Esophagus muscularis mucosa (tissue), 4 donors: ENCODE data around the gene NAV2. TPM values are rescaled to one million over a fixed set of nuclear protein-coding genes. Genes with fewer than 3 reads are reported as not detected.

Experiments used
- DNase-seq: peaks from one replicate; pipeline ENCODE4 v3.0.0-alpha.2; 2017; ENCODE audit errors: extremely low spot score
- H3K27ac ChIP-seq, 4 donors: fragments of 200-600 bp; sonication (generic); replicated peaks in 1 of 4; 1 replicate in 3 of 4; 2 replicates in 1 of 4; pipeline ENCODE4 v1.5.1; 2016 to 2019; ENCODE audit warnings: mild to moderate bottlenecking in 1 of 4
- H3K27me3 ChIP-seq, 4 donors: fragments of 200-600 bp; sonication (generic); one replicate each; pipeline versions ENCODE4 v1.5.1 to v1.6.0; 2016 to 2019
- H3K36me3 ChIP-seq, 4 donors: fragments of 200-600 bp; sonication (generic); one replicate each; pipeline ENCODE4 v1.5.1; 2016 to 2019
- H3K4me1 ChIP-seq, 4 donors: fragments of 200-600 bp; sonication (generic); one replicate each; pipeline ENCODE4 v1.5.1; 2016 to 2019
- H3K4me3 ChIP-seq, 4 donors: fragments of 200-600 bp; sonication (generic); 1 replicate in 2 of 4; 2 replicates in 2 of 4; pipeline ENCODE4 v1.5.1; 2016 to 2019; ENCODE audit warnings: mild to moderate bottlenecking in 4 of 4, moderate library complexity in 1 of 4
- H3K9me3 ChIP-seq, 4 donors: fragments of 200-600 bp; sonication (generic); 1 replicate in 3 of 4; 2 replicates in 1 of 4; pipeline ENCODE4 v1.5.1; 2016 to 2019
- EP300 ChIP-seq: sonication (generic); formaldehyde crosslinking; IDR thresholded peaks from one replicate; pipeline ENCODE4 v1.6.1; 2017; ENCODE audit warnings: antibody characterized with exemption
- POLR2A ChIP-seq: fragments of 450-650 bp; IDR thresholded peaks from one replicate; pipeline ENCODE4 v1.6.1; 2017; ENCODE audit warnings: antibody characterized with exemption, moderate library complexity, mild to moderate bottlenecking, low read depth
- POLR2AphosphoS5 ChIP-seq, 2 donors: sonication (generic); formaldehyde crosslinking; IDR thresholded peaks; one replicate each; pipeline ENCODE4 v1.6.1; 2017; ENCODE audit warnings: antibody characterized with exemption in 2 of 2
- WGBS: methylation state at CpG from one replicate; pipeline ENCODE4 v1.1.5; 2018; 5-methylcytosine and 5-hydroxymethylcytosine counted together
- intact Hi-C: fragments of 100-400 bp; cut with DNase I; formaldehyde crosslinking; loops from one replicate; pipeline ENCODE4 v1.15.1; 2023
- total RNA-seq, 4 donors: library from RNA; depleted of rRNA; stranded (reverse); fragments of >200 nt; gene quantifications; one replicate each; pipeline versions ENCODE4 v1.1.0 to v1.2.1, GENCODE V29; 2016
- TF ChIP-seq, protein P1 (sequence below), 3 experiments: fragments of 200-600 bp in 2 of 3; fragments of 450-650 bp in 1 of 3; sonication (generic) in 2 of 3; IDR thresholded peaks; one replicate each; pipeline ENCODE4 v1.5.1; 2017 to 2019; ENCODE audit warnings: antibody characterized with exemption in 3 of 3, mild to moderate bottlenecking in 2 of 3, moderate library complexity in 1 of 3

NAV2 gene
- total RNA-seq, 4 donors from 2014 or later: 21.9 to 57.0 (median 37.5) TPM

DNA sequence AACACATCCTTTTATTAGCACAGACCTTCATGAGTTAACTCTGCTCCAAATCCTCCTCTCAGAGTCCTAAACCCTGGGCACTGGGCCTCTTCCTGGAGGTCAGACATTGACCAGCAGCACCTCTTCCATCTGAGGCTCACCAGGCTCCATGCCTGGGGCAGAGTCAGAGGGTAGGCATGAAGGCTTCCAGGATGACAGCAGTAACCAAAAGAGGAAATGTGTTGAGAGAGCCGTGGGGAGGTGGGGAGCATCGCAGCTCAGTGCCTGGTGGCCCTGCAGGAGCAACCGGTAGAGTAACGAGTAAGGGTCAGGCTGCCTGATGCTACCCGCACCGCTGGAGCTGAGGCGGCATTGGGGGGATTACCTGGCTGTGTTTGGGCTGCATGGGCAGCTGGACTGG, 9.4 kb upstream of the NAV2 start:
- peaks cover 6 to 65% (median 50%) of the 10 kb centered on the region in 4 donors for H3K4me1 ChIP-seq
- H3K36me3 ChIP-seq: no peaks in the 10 kb centered on the region
- H3K27me3 ChIP-seq: no peaks in the 10 kb centered on the region
- DNase-seq: no peak
- peak overlapping the region; percentile 16 to 63 (median 54) for H3K27ac ChIP-seq
- 67% methylated on average over 7 of the region's 7 CpGs for WGBS
- intact Hi-C loops: no loop called here
- no peak for TF ChIP-seq EP300
- peak; percentile 39 to 45 for TF ChIP-seq POLR2AphosphoS5 (IDR thresholded peaks at IDR 0.05)
- no peaks in the 10 kb centered on the region for H3K9me3 ChIP-seq
- H3K4me3 ChIP-seq: no peak overlapping the region

DNA sequence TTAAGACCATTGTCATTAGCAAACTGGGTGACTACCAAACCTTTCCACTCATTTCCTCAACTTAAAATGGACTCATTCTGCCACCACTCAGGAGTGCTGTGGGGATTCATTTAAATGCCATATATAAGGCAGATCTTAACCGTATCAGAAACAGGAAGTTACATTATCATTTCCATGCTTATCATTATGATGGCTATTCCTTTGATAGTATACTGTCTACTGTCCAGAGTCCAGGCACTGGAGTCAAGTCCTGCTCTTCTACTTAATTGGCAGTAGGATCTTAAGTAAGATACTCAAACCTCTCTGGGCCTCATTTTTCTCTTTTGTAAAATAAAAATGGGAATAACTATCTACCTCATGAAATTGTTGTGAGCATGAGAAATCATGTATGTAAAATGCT, 8.4 kb upstream of the NAV2 start:
- Histone ChIP-seq H3K9me3 (no peaks in the 10 kb centered on the region), H3K4me1 (peaks cover 0 to 55% (median 41%) of the 10 kb centered on the region in 4 donors), H3K4me3 (no peak overlapping the region), H3K36me3 (no peaks in the 10 kb centered on the region), H3K27ac (peak overlapping the region in 2 of 4 donors; percentile 53 to 63), H3K27me3 (no peaks in the 10 kb centered on the region)
- TF ChIP-seq POLR2A: no peak
- TF ChIP-seq POLR2AphosphoS5 (IDR thresholded peaks at IDR 0.05): no peak
- TF ChIP-seq, protein P1, sequence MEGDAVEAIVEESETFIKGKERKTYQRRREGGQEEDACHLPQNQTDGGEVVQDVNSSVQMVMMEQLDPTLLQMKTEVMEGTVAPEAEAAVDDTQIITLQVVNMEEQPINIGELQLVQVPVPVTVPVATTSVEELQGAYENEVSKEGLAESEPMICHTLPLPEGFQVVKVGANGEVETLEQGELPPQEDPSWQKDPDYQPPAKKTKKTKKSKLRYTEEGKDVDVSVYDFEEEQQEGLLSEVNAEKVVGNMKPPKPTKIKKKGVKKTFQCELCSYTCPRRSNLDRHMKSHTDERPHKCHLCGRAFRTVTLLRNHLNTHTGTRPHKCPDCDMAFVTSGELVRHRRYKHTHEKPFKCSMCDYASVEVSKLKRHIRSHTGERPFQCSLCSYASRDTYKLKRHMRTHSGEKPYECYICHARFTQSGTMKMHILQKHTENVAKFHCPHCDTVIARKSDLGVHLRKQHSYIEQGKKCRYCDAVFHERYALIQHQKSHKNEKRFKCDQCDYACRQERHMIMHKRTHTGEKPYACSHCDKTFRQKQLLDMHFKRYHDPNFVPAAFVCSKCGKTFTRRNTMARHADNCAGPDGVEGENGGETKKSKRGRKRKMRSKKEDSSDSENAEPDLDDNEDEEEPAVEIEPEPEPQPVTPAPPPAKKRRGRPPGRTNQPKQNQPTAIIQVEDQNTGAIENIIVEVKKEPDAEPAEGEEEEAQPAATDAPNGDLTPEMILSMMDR (IDR thresholded peaks at IDR 0.05): no peak
- TF ChIP-seq EP300: no peak
- DNase-seq: no peak
- 60% methylated on average over 1 of the region's 1 CpG for WGBS
- intact Hi-C loops: no loop called here

DNA sequence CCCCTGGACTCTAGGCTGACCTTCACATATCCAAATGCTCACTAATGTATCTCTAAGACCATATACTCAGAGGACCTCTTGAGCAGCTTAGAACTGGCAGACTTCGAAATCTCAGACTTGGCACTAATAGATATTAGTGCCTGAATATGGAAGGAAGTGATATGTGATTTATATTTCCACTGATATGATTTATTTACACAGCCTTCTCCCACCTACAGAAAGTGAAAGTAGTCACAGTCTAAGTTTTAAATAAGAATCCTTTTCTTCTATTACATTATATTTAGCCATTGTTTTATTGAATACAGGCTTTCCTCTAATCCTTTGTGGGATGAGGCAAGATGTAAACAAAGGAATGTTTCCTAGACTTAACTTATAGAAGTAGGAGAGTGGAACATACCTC, 6.7 kb upstream of the NAV2 start:
- H3K27me3 ChIP-seq: no peaks in the 10 kb centered on the region
- H3K27ac ChIP-seq: peak overlapping the region; percentile 8 to 61 (median 46)
- intact Hi-C loops: no loop called here
- 20% methylated on average over 1 of the region's 1 CpG for WGBS
- TF ChIP-seq POLR2A (no peak), EP300 (no peak), POLR2AphosphoS5 (IDR thresholded peaks at IDR 0.05) (no peak)
- TF ChIP-seq, protein P1 (IDR thresholded peaks at IDR 0.05): no peak
- peaks cover 0 to 52% (median 45%) of the 10 kb centered on the region in 4 donors for H3K4me1 ChIP-seq
- no peak overlapping the region for H3K4me3 ChIP-seq
- no peaks in the 10 kb centered on the region for H3K9me3 ChIP-seq
- H3K36me3 ChIP-seq: no peaks in the 10 kb centered on the region
- no peak for DNase-seq

DNA sequence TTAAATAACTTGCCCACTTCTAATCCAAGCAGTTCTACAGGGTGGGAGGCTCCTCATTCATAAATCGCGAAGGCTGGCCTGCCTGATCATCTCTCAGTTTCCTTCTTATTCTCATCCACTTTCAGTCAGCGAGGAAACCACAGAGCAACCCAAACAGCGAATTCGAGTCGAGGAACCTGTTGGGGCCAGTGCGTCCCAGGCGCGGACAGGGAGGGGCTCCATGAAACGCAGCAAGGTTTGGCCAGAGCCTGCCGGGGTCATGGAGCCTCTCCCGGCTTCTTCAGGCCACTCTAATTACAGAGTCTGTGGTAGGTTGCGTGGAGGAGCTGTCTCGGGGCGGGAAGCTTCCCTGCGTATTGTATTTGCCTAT, 741 bp upstream of the NAV2 start:
- H3K4me1 ChIP-seq: peaks cover 31 to 62% (median 54%) of the 10 kb centered on the region in 4 donors
- intact Hi-C loops: loop anchor here (5.0 kb wide), 1 partner anchor 35 kb away; no protein-coding TSS in a partner anchor
- H3K27ac ChIP-seq: peak overlapping the region; percentile 92 to 97 (median 96)
- H3K4me3 ChIP-seq: peak overlapping the region; percentile 76 to 88 (median 79)
- no peak for DNase-seq
- TF ChIP-seq, protein P1 (IDR thresholded peaks at IDR 0.05): no peak
- no peak for TF ChIP-seq POLR2AphosphoS5 (IDR thresholded peaks at IDR 0.05)
- no peak for TF ChIP-seq POLR2A
- TF ChIP-seq EP300: no peak
- WGBS: 4% methylated on average over 14 of the region's 16 CpGs
- no peaks in the 10 kb centered on the region for H3K9me3 ChIP-seq
- H3K27me3 ChIP-seq: no peaks in the 10 kb centered on the region
- H3K36me3 ChIP-seq: no peaks in the 10 kb centered on the region

DNA sequence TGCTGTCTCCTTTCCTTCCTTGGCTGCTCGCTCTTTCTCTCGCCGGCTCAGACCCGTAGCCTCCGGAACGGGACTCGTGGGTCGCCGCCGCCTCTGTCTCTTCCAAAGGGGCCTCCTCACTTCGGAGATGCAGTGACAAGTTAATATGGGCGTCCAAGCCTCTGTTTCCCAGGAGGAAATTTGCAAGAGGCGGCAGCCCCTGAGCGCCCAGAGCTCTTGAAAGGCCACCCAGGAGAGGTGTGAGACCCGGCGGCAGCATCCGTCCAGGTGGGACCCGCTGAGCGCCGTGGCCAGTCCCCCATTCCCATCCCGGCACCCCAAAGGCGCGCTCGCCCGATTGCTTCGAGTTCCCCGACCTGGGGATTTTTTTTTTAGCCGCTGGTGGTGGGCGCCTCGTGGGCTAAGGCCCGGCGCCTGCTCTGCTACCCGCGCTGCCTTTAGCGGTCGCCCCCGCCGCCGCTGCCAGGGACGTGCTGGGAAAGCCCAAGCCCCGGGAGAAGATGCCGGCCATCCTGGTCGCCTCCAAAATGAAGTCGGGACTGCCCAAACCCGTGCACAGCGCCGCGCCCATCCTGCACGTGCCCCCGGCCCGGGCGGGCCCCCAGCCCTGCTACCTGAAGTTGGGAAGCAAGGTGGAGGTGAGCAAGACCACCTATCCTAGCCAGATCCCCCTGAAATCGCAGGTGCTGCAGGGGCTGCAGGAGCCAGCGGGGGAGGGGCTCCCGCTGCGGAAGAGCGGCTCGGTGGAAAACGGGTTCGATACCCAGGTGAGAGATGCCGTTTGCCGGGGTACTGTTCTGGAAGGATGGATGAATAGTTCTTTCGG, 772 bp downstream of the NAV2 start:
- 1% methylated on average over 59 of the region's 63 CpGs for WGBS
- intact Hi-C loops: loop anchor here (5.0 kb wide), 1 partner anchor 36 kb away; no protein-coding TSS in a partner anchor

More for the DNA sequence above, 772 bp downstream of the NAV2 start:
- Histone ChIP-seq H3K27ac (peak overlapping the region; percentile 92 to 97 (median 96)), H3K4me3 (peak overlapping the region; percentile 76 to 88 (median 79)), H3K36me3 (no peaks in the 10 kb centered on the region), H3K4me1 (peaks cover 46 to 77% (median 68%) of the 10 kb centered on the region in 4 donors), H3K9me3 (no peaks in the 10 kb centered on the region), H3K27me3 (no peaks in the 10 kb centered on the region)
- no peak for TF ChIP-seq POLR2A
- no peak for TF ChIP-seq POLR2AphosphoS5 (IDR thresholded peaks at IDR 0.05)
- TF ChIP-seq, protein P1 (IDR thresholded peaks at IDR 0.05): no peak
- no peak for TF ChIP-seq EP300
- no peak for DNase-seq
